GM18520 (cell line): ENCODE results near the gene ONECUT1.

Experiments used
- ATAC-seq: cut with Tn5 transposase; IDR thresholded peaks from one replicate; pipeline ENCODE4 v1.9.1; 2021; ENCODE audit not compliant: unreplicated experiment

ONECUT1 gene

GRCh38 chr15:52797625-52798501 is 7.7 kb upstream of the ONECUT1 start:
- ATAC-seq, result no peak

GRCh38 chr15:52796753-52797520 is 6.8 kb upstream of the ONECUT1 start:
- no peak for ATAC-seq

GRCh38 chr15:52796228-52796521 is 6.0 kb upstream of the ONECUT1 start:
- ATAC-seq, result no peak

GRCh38 chr15:52795464-52796227 is 5.5 kb upstream of the ONECUT1 start:
- ATAC-seq, result no peak

GRCh38 chr15:52794665-52795463 is 4.7 kb upstream of the ONECUT1 start:
- no peak for ATAC-seq

- ATAC-seq, result no peak
Observed at GRCh38 chr15:52791776-52792175, 1.6 kb upstream of the ONECUT1 start.

- ATAC-seq, result no peak
Observed at GRCh38 chr15:52790941-52791751, 1.0 kb upstream of the ONECUT1 start.

GRCh38 chr15:52789601-52790168 is 451 bp downstream of the ONECUT1 start:
- no peak for ATAC-seq

- no peak for ATAC-seq
Observed at GRCh38 chr15:52789008-52789600, 1.0 kb downstream of the ONECUT1 start.

GRCh38 chr15:52788099-52788986 is 1.8 kb downstream of the ONECUT1 start:
- no peak for ATAC-seq

- no peak for ATAC-seq
Observed at GRCh38 chr15:52787549-52788098, 2.5 kb downstream of the ONECUT1 start.

GRCh38 chr15:52787123-52787503 is 3.0 kb downstream of the ONECUT1 start:
- ATAC-seq, result no peak

- ATAC-seq, result no peak
Observed at GRCh38 chr15:52786436-52787122, 3.6 kb downstream of the ONECUT1 start.

GRCh38 chr15:52785672-52786406 is 4.3 kb downstream of the ONECUT1 start:
- no peak for ATAC-seq

- no peak for ATAC-seq
Observed at GRCh38 chr15:52784799-52785671, 5.1 kb downstream of the ONECUT1 start.
